Hepatocyte (in vitro differentiated cells): ENCODE data around the gene ERBB2. TPM values are rescaled to one million over a fixed set of nuclear protein-coding genes. Genes with fewer than 3 reads are reported as not detected.

Source experiments
- DNase-seq: peaks from one replicate; pipeline ENCODE4 v3.0.0-alpha.2; 2016; ENCODE audit warnings: low spot score
- H2AFZ ChIP-seq: fragments of 200-600 bp; sonication (generic); 2 replicates; pipeline ENCODE4 v1.6.0; 2016; ENCODE audit warnings: antibody characterized with exemption, mild to moderate bottlenecking
- H3K27ac ChIP-seq: fragments of 200-600 bp; sonication (generic); 2 replicates; pipeline ENCODE4 v1.5.1; 2016; ENCODE audit warnings: mild to moderate bottlenecking
- H3K27me3 ChIP-seq: fragments of 200-600 bp; sonication (generic); 2 replicates; pipeline ENCODE4 v1.6.1; 2016
- H3K36me3 ChIP-seq: fragments of 200-600 bp; sonication (generic); replicated peaks from 2 replicates; pipeline ENCODE4 v1.5.1; 2016; ENCODE audit warnings: low read depth; ENCODE audit not compliant: insufficient read depth
- H3K4me1 ChIP-seq: fragments of 200-600 bp; sonication (generic); 2 replicates; pipeline ENCODE4 v1.5.1; 2016; ENCODE audit warnings: mild to moderate bottlenecking, moderate library complexity; ENCODE audit not compliant: insufficient read depth
- H3K4me2 ChIP-seq: fragments of 200-600 bp; sonication (generic); 2 replicates; pipeline ENCODE4 v1.6.0; 2016
- H3K4me3 ChIP-seq: fragments of 200-600 bp; sonication (generic); 2 replicates; pipeline ENCODE4 v1.5.1; 2016; ENCODE audit warnings: mild to moderate bottlenecking
- H3K79me2 ChIP-seq: fragments of 200-600 bp; sonication (generic); 2 replicates; pipeline ENCODE4 v1.6.0; 2017; ENCODE audit warnings: mild to moderate bottlenecking
- H3K9me2 ChIP-seq: fragments of 200-600 bp; sonication (generic); replicated peaks from 2 replicates; pipeline ENCODE4 v1.6.0; 2017; ENCODE audit warnings: mild to moderate bottlenecking; ENCODE audit not compliant: insufficient read depth
- H3K9me3 ChIP-seq: fragments of 200-600 bp; sonication (generic); 2 replicates; pipeline ENCODE4 v1.5.1; 2016; ENCODE audit warnings: low read depth, mild to moderate bottlenecking
- H4K20me1 ChIP-seq: fragments of 200-600 bp; sonication (generic); 2 replicates; pipeline ENCODE4 v1.6.0; 2016; ENCODE audit warnings: mild to moderate bottlenecking; ENCODE audit not compliant: insufficient read depth, poor library complexity, severe bottlenecking
- CTCF ChIP-seq: fragments of 200-600 bp; sonication (generic); IDR thresholded peaks from 2 replicates; pipeline ENCODE4 v1.5.1; 2016; ENCODE audit warnings: antibody characterized with exemption, mild to moderate bottlenecking; ENCODE audit not compliant: poor library complexity
- EZH2 ChIP-seq: fragments of 200-600 bp; sonication (generic); IDR thresholded peaks from 2 replicates; pipeline ENCODE4 v1.6.1; 2016; ENCODE audit warnings: antibody characterized with exemption, mild to moderate bottlenecking, borderline replicate concordance
- EZH2phosphoT487 ChIP-seq: fragments of 200-600 bp; sonication (generic); IDR thresholded peaks from one replicate; pipeline ENCODE4 v1.6.1; 2018; ENCODE audit warnings: antibody characterized with exemption, mild to moderate bottlenecking, low read depth, moderate library complexity; ENCODE audit not compliant: unreplicated experiment, severe bottlenecking
- WGBS: methylation state at CpG from one replicate; pipeline ENCODE4 v1.1.6; 2016; ENCODE audit warnings: low lambda C conversion rate; ENCODE audit errors: missing lambda C conversion rate; 5-methylcytosine and 5-hydroxymethylcytosine counted together
- polyA plus RNA-seq: library from polyadenylated mRNA; unstranded; fragments of >200 nt; fragmentation: Nextera tagmentation; extraction: Ambion mirVana; gene quantifications from 2 replicates; pipeline ENCODE4 v1.2.1, GENCODE V29; 2016
- total RNA-seq: library from RNA; depleted of rRNA; stranded (reverse); fragments of >200 nt; gene quantifications from 2 replicates; pipeline ENCODE4 v1.2.3, GENCODE V29; 2014

The ERBB2 gene
- total and polyA plus RNA-seq, 2 experiments from 2014 or later = 76.4 to 93.1 TPM

- no peaks in the 10 kb centered on the region for H3K9me3 ChIP-seq
- no peaks in the 10 kb centered on the region for H4K20me1 ChIP-seq
- no peak overlapping the region for H3K4me3 ChIP-seq
- H3K27me3 ChIP-seq = no peaks in the 10 kb centered on the region
- no peaks in the 10 kb centered on the region for H3K79me2 ChIP-seq
- no peaks in the 10 kb centered on the region for H3K4me1 ChIP-seq
- no peak overlapping the region for H3K4me2 ChIP-seq
- WGBS = 19% methylated on average over 3 of the region's 3 CpGs
- TF ChIP-seq EZH2 (no peak), CTCF (no peak), EZH2phosphoT487 (no peak)
- no peak for DNase-seq
- H3K27ac ChIP-seq = no peak overlapping the region
- no peaks in the 10 kb centered on the region for H3K36me3 ChIP-seq
- H3K9me2 ChIP-seq = no peaks in the 10 kb centered on the region
- no peak overlapping the region for H2AFZ ChIP-seq
These were observed 65.3 kb downstream of the ERBB2 start for GRCh38 chr17:39765175-39765574.

DNA sequence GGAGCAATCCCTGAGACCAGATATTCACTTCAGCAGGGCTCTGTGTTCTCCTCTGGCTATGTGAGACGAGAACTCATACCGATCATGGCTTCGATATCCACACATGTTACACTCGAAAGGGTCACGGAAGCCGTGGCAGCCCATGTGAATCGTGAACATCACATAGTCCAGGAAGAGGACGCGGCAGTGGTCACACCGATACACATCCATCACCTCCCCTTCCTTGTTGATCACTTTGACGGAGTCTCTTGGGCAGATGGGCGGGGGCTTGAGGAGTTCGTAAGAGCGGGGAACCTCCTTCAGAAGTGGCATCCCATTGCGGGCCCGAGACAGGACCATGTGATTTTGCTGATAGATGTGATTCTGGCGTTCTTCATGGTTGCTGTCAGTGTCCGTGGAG, 65.9 kb downstream of the ERBB2 start:
- H2AFZ ChIP-seq = no peak overlapping the region
- H3K27ac ChIP-seq = no peak overlapping the region
- TF ChIP-seq CTCF (no peak), EZH2phosphoT487 (no peak), EZH2 (no peak)
- H3K4me3 ChIP-seq = no peak overlapping the region
- H3K4me2 ChIP-seq = no peak overlapping the region
- no peaks in the 10 kb centered on the region for H3K79me2 ChIP-seq
- 97% methylated on average over 18 of the region's 18 CpGs for WGBS
- DNase-seq = no peak
- H3K9me3 ChIP-seq = no peaks in the 10 kb centered on the region
- no peaks in the 10 kb centered on the region for H3K36me3 ChIP-seq
- H3K4me1 ChIP-seq = no peaks in the 10 kb centered on the region
- no peaks in the 10 kb centered on the region for H3K27me3 ChIP-seq
- no peaks in the 10 kb centered on the region for H3K9me2 ChIP-seq
- H4K20me1 ChIP-seq = no peaks in the 10 kb centered on the region

DNA sequence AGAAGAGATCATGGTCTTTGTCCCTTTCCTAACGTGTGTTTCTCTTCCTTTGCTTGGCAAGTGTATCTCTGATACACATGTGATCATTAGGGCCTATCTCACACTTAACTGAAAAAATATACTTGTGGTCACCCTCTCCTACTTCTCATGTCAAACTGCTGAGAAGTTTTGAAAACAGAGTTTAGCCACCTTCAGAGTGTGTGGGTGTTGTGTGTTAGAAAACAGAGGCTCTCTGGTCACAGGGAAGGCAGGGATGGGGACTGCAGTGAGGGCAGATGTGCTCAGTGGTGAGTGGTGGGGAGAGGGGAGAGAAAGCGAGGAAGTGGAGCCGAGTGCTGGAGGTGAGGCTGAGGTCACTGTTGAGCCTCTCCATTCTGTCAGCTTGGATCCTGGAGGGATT, 67.3 kb downstream of the ERBB2 start:
- Histone ChIP-seq H3K9me3 (no peaks in the 10 kb centered on the region), H3K36me3 (no peaks in the 10 kb centered on the region), H3K27ac (no peak overlapping the region), H4K20me1 (no peaks in the 10 kb centered on the region), H3K4me2 (no peak overlapping the region), H3K27me3 (no peaks in the 10 kb centered on the region), H2AFZ (no peak overlapping the region), H3K79me2 (no peaks in the 10 kb centered on the region), H3K4me3 (no peak overlapping the region), H3K4me1 (no peaks in the 10 kb centered on the region), H3K9me2 (no peaks in the 10 kb centered on the region)
- DNase-seq = no peak
- TF ChIP-seq EZH2phosphoT487 (no peak), CTCF (no peak), EZH2 (no peak)
- WGBS = 65% methylated on average over 3 of the region's 3 CpGs

DNA sequence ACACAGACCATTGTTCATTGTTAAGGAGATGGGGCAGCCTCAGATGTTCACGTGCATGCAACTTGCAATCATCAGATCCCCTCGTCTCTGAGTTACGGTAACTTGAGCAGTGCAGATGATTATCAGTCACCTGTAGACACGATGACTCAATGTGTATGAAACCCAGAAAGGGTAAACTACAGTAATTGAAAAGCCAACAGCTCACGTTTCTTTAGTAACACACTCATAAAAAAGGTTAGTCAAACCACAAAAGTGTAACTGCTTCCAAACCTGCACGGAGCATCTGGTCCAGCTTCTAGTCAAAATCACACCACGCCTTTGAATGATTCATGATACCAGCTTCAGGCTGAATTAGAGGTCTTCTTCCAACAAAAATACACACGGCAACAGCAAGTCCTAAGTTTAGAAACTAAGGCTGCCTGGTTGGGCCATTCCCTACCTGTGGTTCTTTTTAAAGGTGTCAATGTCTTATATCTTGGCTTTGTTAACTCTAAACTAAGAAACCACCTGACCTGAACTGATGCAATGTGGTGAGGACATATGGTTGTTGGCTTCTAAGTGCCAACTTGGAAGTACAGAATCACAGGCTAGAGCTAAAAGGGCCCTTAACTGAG, 70.2 kb downstream of the ERBB2 start:
- Histone ChIP-seq H3K4me3 (no peak overlapping the region), H3K9me3 (no peaks in the 10 kb centered on the region), H4K20me1 (no peaks in the 10 kb centered on the region), H3K36me3 (no peaks in the 10 kb centered on the region), H3K4me1 (no peaks in the 10 kb centered on the region), H3K79me2 (no peaks in the 10 kb centered on the region), H3K4me2 (peak overlapping the region; percentile 4), H3K27ac (peak overlapping the region; percentile 66), H3K27me3 (no peaks in the 10 kb centered on the region), H2AFZ (no peak overlapping the region), H3K9me2 (no peaks in the 10 kb centered on the region)
- no peak for TF ChIP-seq EZH2phosphoT487
- no peak for TF ChIP-seq EZH2
- no peak for TF ChIP-seq CTCF
- WGBS = 33% methylated on average over 8 of the region's 8 CpGs
- peak; percentile 47 for DNase-seq
